Activated naive CD8-positive, alpha-beta T cell (primary cell): ENCODE data around the gene KCNJ14.

Experiments used
- H3K27ac Mint-ChIP-seq: one replicate; pipeline ENCODE4 v1.8.0; 2021; ENCODE audit warnings: mixed read lengths
- H3K27me3 Mint-ChIP-seq: one replicate; pipeline ENCODE4 v1.8.0; 2021; ENCODE audit warnings: mixed read lengths
- H3K36me3 Mint-ChIP-seq: one replicate; pipeline ENCODE4 v1.8.0; 2021; ENCODE audit warnings: mixed read lengths
- H3K4me1 Mint-ChIP-seq: one replicate; pipeline ENCODE4 v1.8.0; 2021; ENCODE audit warnings: low read depth, mixed read lengths
- H3K4me3 Mint-ChIP-seq: one replicate; pipeline ENCODE4 v1.8.0; 2021; ENCODE audit warnings: mild to moderate bottlenecking, mixed read lengths
- H3K9me3 Mint-ChIP-seq: one replicate; pipeline ENCODE4 v1.8.0; 2021; ENCODE audit warnings: low read depth, mixed read lengths

KCNJ14 gene

GRCh38 chr19:48473161-48473966, 18.0 kb downstream of the KCNJ14 start:
- Mint-ChIP-seq H3K9me3 (no peaks in the 10 kb centered on the region), H3K4me3 (no peak overlapping the region), H3K36me3 (no peaks in the 10 kb centered on the region), H3K4me1 (peaks cover 9% of the 10 kb centered on the region), H3K27ac (no peak overlapping the region), H3K27me3 (no peaks in the 10 kb centered on the region)

- Mint-ChIP-seq H3K9me3 (no peaks in the 10 kb centered on the region), H3K27me3 (no peaks in the 10 kb centered on the region), H3K4me1 (peaks cover 3% of the 10 kb centered on the region), H3K27ac (no peak overlapping the region), H3K4me3 (no peak overlapping the region), H3K36me3 (no peaks in the 10 kb centered on the region)
Observed at GRCh38 chr19:48474084-48474592, 18.8 kb downstream of the KCNJ14 start.

GRCh38 chr19:48475369-48476068, 20.1 kb downstream of the KCNJ14 start:
- no peaks in the 10 kb centered on the region for H3K9me3 Mint-ChIP-seq
- no peaks in the 10 kb centered on the region for H3K27me3 Mint-ChIP-seq
- peak overlapping the region; percentile 43 for H3K27ac Mint-ChIP-seq
- no peak overlapping the region for H3K4me3 Mint-ChIP-seq
- H3K36me3 Mint-ChIP-seq: no peaks in the 10 kb centered on the region
- peaks cover 10% of the 10 kb centered on the region for H3K4me1 Mint-ChIP-seq

DNA sequence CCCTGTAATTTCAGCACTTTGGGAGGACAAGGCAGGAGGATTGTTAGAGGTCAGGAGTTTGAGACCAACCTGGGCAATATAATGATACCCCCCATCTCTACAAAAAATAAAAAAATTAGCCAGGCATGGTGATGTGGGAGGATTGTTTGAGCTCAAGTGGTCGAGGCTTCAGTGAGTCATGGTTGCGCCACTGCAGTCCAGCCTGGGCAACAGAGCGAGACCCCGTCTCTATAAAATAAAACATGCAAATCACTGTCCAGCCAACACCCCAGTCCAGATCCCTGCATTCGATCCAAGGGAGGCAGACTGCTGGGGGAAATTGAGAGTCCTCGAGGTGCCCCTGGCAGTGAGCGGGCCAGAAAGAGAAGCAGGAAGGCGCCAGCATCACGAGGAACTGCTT, 20.8 kb downstream of the KCNJ14 start:
- no peaks in the 10 kb centered on the region for H3K9me3 Mint-ChIP-seq
- H3K4me1 Mint-ChIP-seq: peaks cover 13% of the 10 kb centered on the region
- no peak overlapping the region for H3K4me3 Mint-ChIP-seq
- H3K27ac Mint-ChIP-seq: no peak overlapping the region
- no peaks in the 10 kb centered on the region for H3K36me3 Mint-ChIP-seq
- no peaks in the 10 kb centered on the region for H3K27me3 Mint-ChIP-seq

DNA sequence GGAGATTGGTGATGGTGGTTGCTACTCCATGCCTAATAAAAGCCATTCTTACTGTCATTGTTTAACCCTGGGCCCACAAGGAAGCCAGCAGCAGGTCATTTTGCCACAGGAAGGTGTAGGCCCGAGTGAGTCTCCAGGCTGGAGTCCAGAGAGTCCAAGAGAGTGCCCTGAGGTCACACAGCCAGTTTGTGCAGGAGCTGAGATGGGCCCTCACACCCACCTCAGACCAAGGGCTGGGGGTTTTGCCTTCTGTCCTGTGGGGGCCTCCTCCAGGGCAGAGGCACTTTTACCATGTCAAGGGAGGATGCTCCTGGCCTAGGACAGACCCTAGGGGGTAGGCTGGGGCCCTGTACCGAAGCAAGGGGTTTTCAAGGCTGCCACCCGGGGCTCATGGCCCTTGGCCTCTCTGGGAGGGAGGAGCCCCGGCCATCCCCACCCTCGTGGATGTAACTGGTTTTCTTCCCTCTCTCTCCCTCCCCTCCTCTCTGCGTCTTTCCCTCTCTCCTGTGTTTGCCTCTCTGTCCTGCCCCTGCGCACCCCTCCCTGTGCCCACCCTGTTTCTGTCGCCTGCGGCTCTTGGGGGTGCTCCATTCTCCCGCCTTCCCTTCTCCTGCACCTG, 21.8 kb downstream of the KCNJ14 start:
- peaks cover 20% of the 10 kb centered on the region for H3K4me1 Mint-ChIP-seq
- no peaks in the 10 kb centered on the region for H3K36me3 Mint-ChIP-seq
- no peaks in the 10 kb centered on the region for H3K9me3 Mint-ChIP-seq
- H3K27me3 Mint-ChIP-seq: no peaks in the 10 kb centered on the region
- H3K27ac Mint-ChIP-seq: peak overlapping the region; percentile 28
- H3K4me3 Mint-ChIP-seq: no peak overlapping the region

DNA sequence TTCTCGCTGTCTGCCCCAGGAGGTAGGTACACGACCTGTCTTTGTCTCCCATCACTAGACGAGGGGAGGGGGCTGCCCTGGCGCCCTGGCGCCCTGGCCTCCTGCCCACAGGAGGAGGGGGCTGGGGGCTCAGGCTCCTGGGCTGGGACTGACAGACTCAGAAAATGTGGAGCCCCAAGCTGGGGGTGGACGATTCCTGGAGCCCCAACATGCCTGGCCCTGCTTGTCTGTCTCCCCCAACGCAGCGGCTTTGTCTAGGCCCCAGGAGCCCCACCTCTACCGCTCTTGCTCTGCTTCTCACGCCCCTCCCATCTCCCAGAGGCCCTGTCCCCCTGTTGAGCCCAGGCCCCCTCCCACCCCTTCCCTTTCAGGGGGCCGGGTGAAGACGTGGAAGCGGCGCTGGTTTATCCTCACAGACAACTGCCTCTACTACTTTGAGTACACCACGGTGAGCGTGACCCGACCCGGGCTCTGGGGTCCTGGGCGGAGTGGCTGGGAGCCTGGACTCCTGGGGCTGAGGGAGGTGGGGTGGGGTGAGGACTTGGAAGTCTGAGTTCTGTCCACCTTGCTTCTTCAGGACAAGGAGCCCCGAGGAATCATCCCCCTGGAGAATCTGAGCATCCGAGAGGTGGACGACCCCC, 22.4 kb downstream of the KCNJ14 start:
- no peak overlapping the region for H3K4me3 Mint-ChIP-seq
- no peaks in the 10 kb centered on the region for H3K36me3 Mint-ChIP-seq

GRCh38 chr19:48478339-48479256, 23.2 kb downstream of the KCNJ14 start:
- H3K4me3 Mint-ChIP-seq: no peak overlapping the region
- no peaks in the 10 kb centered on the region for H3K36me3 Mint-ChIP-seq
- H3K27ac Mint-ChIP-seq: peak overlapping the region; percentile 86
- peaks cover 21% of the 10 kb centered on the region for H3K4me1 Mint-ChIP-seq
- no peaks in the 10 kb centered on the region for H3K9me3 Mint-ChIP-seq
- no peaks in the 10 kb centered on the region for H3K27me3 Mint-ChIP-seq

More for the DNA sequence above, 22.4 kb downstream of the KCNJ14 start:
- no peaks in the 10 kb centered on the region for H3K9me3 Mint-ChIP-seq
- no peaks in the 10 kb centered on the region for H3K27me3 Mint-ChIP-seq
- H3K27ac Mint-ChIP-seq: no peak overlapping the region
- peaks cover 21% of the 10 kb centered on the region for H3K4me1 Mint-ChIP-seq

DNA sequence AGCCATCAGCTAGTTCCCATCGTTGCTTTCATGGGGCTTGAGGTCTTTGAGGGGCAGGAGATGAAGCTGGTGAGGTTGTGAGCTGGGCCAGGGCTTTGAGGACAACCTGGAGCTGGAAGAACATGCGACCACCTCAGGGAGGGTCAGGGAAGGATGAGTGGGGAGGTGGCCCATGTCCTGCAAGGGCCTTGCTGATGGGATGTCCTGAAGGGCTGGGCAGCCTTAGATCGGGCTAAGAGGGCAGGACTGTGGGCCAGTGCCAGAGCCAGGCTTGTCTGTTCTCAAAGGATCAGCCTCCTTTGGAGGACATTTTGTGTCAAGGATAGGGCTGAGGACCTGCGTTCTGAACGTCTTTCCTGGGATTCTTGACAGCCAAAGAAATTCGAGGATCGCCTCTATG, 24.3 kb downstream of the KCNJ14 start:
- Mint-ChIP-seq H3K27ac (peak overlapping the region; percentile 86), H3K4me1 (peaks cover 21% of the 10 kb centered on the region)

DNA sequence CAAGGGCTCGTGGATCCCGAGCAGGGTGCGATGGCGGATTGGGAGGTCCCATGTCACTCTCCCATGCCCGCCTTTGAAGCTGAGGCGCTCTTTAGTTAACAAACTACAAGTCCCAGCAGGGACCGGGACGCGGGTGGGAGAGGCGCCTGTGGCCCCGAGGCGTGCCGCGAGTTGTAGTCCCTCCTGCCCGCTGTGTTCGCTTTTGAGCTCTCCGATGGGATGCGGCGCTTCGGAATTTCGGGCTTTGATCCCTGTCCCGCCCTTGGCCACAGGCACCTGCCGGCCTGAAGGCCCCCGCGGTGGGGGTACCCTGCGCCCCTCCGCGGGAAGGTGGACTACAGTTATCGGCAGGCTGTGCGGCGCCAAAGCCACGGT, 24.8 kb downstream of the KCNJ14 start:
- Mint-ChIP-seq H3K27ac (peak overlapping the region; percentile 93), H3K4me1 (peaks cover 21% of the 10 kb centered on the region), H3K36me3 (peaks cover 3% of the 10 kb centered on the region), H3K4me3 (peak overlapping the region; percentile 87), H3K27me3 (no peaks in the 10 kb centered on the region), H3K9me3 (no peaks in the 10 kb centered on the region)

More for the DNA sequence above, 24.3 kb downstream of the KCNJ14 start:
- Mint-ChIP-seq H3K36me3 (peaks cover 3% of the 10 kb centered on the region), H3K4me3 (peak overlapping the region; percentile 87), H3K27me3 (no peaks in the 10 kb centered on the region), H3K9me3 (no peaks in the 10 kb centered on the region)

GRCh38 chr19:48480558-48481500, 25.5 kb downstream of the KCNJ14 start:
- Mint-ChIP-seq H3K4me3 (peak overlapping the region; percentile 87), H3K36me3 (peaks cover 3% of the 10 kb centered on the region), H3K4me1 (peaks cover 21% of the 10 kb centered on the region), H3K27me3 (no peaks in the 10 kb centered on the region), H3K27ac (peak overlapping the region; percentile 93), H3K9me3 (no peaks in the 10 kb centered on the region)

DNA sequence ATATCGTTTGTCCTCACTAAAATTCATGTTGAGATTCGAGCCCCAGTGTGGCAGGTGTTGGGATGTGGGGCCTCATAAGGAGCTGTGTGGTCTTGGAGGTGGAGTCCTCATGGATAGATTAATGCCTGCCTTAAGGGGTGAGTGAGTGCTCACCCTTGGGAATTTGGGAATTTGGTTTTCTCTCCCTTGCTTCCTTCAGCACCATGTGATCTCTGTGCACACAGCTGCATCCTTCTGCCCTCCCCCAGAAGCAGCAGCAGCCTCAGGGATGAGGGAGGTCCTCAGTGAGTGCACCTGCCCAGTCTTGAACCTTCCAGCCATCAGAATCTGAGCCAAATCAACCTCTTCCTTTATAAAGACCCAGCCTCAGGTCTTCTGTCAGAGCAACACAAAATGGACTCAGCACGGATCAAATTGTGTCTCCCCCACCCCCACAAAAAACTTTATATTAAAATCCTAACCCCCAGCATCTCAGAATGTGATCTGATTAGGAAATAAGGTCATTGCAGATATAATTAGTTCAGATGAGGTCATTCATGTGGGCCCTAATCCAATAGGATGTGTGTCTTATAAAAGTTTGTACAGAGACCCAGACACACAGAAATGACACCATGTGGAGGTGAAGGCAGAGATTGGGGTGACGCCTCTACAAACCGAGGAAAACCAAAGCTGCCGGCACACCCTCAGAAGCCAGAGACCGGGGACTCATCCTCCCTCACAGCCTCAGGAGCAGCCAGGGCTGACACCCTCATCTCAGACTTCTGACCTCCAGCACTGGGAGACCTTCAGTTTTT, 26.7 kb downstream of the KCNJ14 start:
- H3K4me3 Mint-ChIP-seq: peak overlapping the region; percentile 50
- no peaks in the 10 kb centered on the region for H3K27me3 Mint-ChIP-seq
- H3K27ac Mint-ChIP-seq: peak overlapping the region; percentile 61
- H3K9me3 Mint-ChIP-seq: no peaks in the 10 kb centered on the region
- peaks cover 3% of the 10 kb centered on the region for H3K36me3 Mint-ChIP-seq
- peaks cover 21% of the 10 kb centered on the region for H3K4me1 Mint-ChIP-seq

DNA sequence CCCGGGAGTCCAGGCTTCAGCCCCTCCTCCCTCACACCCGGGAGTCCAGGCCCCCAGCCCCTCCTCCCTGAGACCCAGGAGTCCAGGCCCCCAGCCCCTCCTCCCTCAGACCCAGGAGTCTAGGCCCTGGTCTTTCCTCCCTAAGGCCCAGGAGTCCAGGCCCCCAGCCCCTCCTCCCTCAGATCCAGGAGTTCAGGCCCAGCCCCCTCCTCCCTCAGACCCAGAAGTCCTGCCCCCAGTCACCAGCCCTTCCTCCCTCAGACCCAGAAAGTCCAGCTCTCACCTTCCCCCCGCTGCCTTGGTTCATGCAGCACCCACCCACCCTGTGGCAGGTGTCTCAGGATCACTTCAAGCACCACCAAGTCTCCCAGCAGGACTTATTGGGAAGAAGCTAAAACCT, 27.9 kb downstream of the KCNJ14 start:
- no peak overlapping the region for H3K27ac Mint-ChIP-seq
- H3K4me3 Mint-ChIP-seq: no peak overlapping the region

More for the DNA sequence above, 27.9 kb downstream of the KCNJ14 start:
- Mint-ChIP-seq H3K9me3 (no peaks in the 10 kb centered on the region), H3K27me3 (no peaks in the 10 kb centered on the region), H3K36me3 (peaks cover 3% of the 10 kb centered on the region), H3K4me1 (peaks cover 21% of the 10 kb centered on the region)
